Measurements from ENCODE around the gene KRT2. TPM values are rescaled to one million over a fixed set of nuclear protein-coding genes. Genes with fewer than 3 reads are reported as not detected.

The KRT2 gene
- total and polyA plus RNA-seq, 2 of the 8 experiments (the other 6 are each of a cell fraction or from before 2014, with no cell fraction given), result not detected

DNA sequence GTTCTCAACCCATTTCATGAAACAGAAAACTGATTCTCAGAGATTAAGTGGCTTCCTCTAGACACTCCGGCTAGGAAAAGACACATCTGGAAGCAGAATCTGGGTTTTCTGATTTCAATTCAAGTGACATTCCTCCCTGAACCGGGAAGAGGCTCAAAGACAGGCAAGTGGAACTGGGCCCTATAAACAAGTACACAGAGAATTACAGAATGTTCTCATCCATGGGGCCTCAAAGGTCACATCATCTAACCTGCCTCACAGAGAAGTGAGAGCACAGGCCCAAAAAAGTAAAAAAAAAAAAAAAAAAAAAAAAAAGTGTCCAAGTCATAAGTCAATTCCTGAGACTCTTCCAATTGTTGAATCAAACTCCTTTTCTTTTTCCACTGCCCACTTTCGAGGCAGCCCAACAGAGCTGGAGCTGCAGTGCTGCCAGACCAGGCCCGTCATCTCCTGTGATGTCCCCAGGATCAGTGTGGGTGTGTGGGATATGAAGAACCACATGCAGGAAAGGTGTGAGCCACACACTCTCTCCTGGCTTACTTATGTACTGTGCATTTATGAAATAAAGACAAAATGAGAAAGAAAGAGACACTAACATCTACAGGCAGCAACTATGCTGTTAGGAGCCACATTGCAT, 31.0 kb upstream of the KRT2 start:
- no peak for FAIRE-seq
- TF ChIP-seq, protein P1, sequence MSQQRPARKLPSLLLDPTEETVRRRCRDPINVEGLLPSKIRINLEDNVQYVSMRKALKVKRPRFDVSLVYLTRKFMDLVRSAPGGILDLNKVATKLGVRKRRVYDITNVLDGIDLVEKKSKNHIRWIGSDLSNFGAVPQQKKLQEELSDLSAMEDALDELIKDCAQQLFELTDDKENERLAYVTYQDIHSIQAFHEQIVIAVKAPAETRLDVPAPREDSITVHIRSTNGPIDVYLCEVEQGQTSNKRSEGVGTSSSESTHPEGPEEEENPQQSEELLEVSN (IDR thresholded peaks at IDR 0.05), result no peak
- no peak for TF ChIP-seq SIN3A (conservative IDR thresholded peaks at IDR 0.05 in 1 of 2, IDR thresholded peaks at IDR 0.05 in 1 of 2; ENCODE audit: low read depth in 1 of 2, low read length in 2 of 2)

More for the DNA sequence above, 31.0 kb upstream of the KRT2 start:
- H3K56ac ChIP-seq (replicated peaks; ENCODE audit: insufficient read length, low read depth, low read length), result no peak overlapping the region
- no peak overlapping the region for H2BK5ac ChIP-seq (ENCODE audit: low read depth, low read length)
- no peak overlapping the region for H2AFZ ChIP-seq (ENCODE audit: low read length)
- H2BK20ac ChIP-seq (ENCODE audit: low read length), result no peak overlapping the region
- no peaks in the 10 kb centered on the region for H3K4me1 ChIP-seq (replicated peaks in 1 of 4; ENCODE audit: control insufficient read depth in 3 of 4, insufficient read depth in 4 of 4, low read length in 3 of 4)
- no peaks in the 10 kb centered on the region; the same call in 1 of the 2 replicates for H3K23me2 ChIP-seq (ENCODE audit: low read depth, low read length)
- H4K8ac ChIP-seq (ENCODE audit: extremely low read depth, insufficient read depth, low read length), result no peak overlapping the region
- no peak overlapping the region for H3K4me2 ChIP-seq (ENCODE audit: insufficient read depth in 1 of 2, low read depth in 2 of 2, low read length in 2 of 2)
- DNase-seq (ENCODE audit: low read depth in 1 of 2, low spot score in 2 of 2), result no peak
- no peak overlapping the region for H4K5ac ChIP-seq (ENCODE audit: insufficient read length, low read depth, low read length)
- H3K27me3 ChIP-seq (replicated peaks in 1 of 4; ENCODE audit: control insufficient read depth in 3 of 4, extremely low read depth in 1 of 4, insufficient read depth in 3 of 4, low read length in 3 of 4), result no peaks in the 10 kb centered on the region
- no peak overlapping the region for H4K91ac ChIP-seq (replicated peaks; ENCODE audit: insufficient read length, low read length)
- POLR2A ChIA-PET (ENCODE audit: partially characterized antibody), result no interaction called here
- CTCF ChIA-PET (ENCODE audit: partially characterized antibody), result interaction anchor here (0.6 to 1.8 kb wide), 2 partner anchors 39 to 183 kb away, joined by 3 to 5 read pairs; no protein-coding TSS in a partner anchor
- H2BK12ac ChIP-seq (ENCODE audit: low read depth, low read length), result no peak overlapping the region
- H4K20me1 ChIP-seq (replicated peaks in 1 of 2; ENCODE audit: control insufficient read depth in 1 of 2, insufficient read depth in 2 of 2, low read length in 2 of 2), result no peaks in the 10 kb centered on the region
- no peaks in the 10 kb centered on the region for H3K9me3 ChIP-seq (ENCODE audit: insufficient read depth in 2 of 2, low read depth in 1 of 2, low read length in 1 of 2)
- H2BK120ac ChIP-seq (replicated peaks; ENCODE audit: low read depth, low read length), result no peak overlapping the region
- WGBS, 2 experiments (ENCODE audit: extremely low coverage in 1 of 2, insufficient coverage in 1 of 2, insufficient read length in 1 of 2, insufficient replicate concordance in 2 of 2, low coverage in 1 of 2, low lambda C conversion rate in 2 of 2, missing lambda C conversion rate in 1 of 2), result 86% methylated on average over 4 of the region's 4 CpGs; no CpG with 5 or more reads in 1 of the 2 experiments
- no peaks in the 10 kb centered on the region; the same call in 1 of the 2 replicates for H3K79me1 ChIP-seq (ENCODE audit: low read depth, low read length)
- no peak overlapping the region for H3K23ac ChIP-seq (ENCODE audit: insufficient read length)
- no peak overlapping the region for H3K14ac ChIP-seq (ENCODE audit: insufficient read length)
- H3K79me2 ChIP-seq (ENCODE audit: control insufficient read depth in 1 of 2, insufficient read depth in 2 of 2, low read length in 2 of 2), result no peaks in the 10 kb centered on the region
- no peak overlapping the region for H3K9ac ChIP-seq (replicated peaks in 1 of 4; ENCODE audit: extremely low read depth in 1 of 4, low read depth in 3 of 4, low read length in 3 of 4)
- no peak overlapping the region for H3K4me3 ChIP-seq (ENCODE audit: extremely low read depth in 1 of 4, insufficient read depth in 2 of 4, low read depth in 3 of 4, low read length in 4 of 4)
- H3K18ac ChIP-seq (ENCODE audit: extremely low read depth, low read length), result no peak overlapping the region
- no peak overlapping the region for H3K4ac ChIP-seq (replicated peaks; ENCODE audit: insufficient read length, low read depth, low read length)
- no peak overlapping the region for H3K27ac ChIP-seq (ENCODE audit: low read depth, low read length)
- no peaks in the 10 kb centered on the region for H3K36me3 ChIP-seq (ENCODE audit: control insufficient read depth in 2 of 4, insufficient read depth in 4 of 4, low read length in 3 of 4)
- no peak overlapping the region for H2AK5ac ChIP-seq (ENCODE audit: low read depth, low read length)
- no peak overlapping the region for H2BK15ac ChIP-seq (ENCODE audit: low read length)
